Measurements from ENCODE around the gene SH3GL2.

GRCh38 chr9:17751486-17751885, 172.6 kb downstream of the SH3GL2 start:
- TF ChIP-seq, protein P1, sequence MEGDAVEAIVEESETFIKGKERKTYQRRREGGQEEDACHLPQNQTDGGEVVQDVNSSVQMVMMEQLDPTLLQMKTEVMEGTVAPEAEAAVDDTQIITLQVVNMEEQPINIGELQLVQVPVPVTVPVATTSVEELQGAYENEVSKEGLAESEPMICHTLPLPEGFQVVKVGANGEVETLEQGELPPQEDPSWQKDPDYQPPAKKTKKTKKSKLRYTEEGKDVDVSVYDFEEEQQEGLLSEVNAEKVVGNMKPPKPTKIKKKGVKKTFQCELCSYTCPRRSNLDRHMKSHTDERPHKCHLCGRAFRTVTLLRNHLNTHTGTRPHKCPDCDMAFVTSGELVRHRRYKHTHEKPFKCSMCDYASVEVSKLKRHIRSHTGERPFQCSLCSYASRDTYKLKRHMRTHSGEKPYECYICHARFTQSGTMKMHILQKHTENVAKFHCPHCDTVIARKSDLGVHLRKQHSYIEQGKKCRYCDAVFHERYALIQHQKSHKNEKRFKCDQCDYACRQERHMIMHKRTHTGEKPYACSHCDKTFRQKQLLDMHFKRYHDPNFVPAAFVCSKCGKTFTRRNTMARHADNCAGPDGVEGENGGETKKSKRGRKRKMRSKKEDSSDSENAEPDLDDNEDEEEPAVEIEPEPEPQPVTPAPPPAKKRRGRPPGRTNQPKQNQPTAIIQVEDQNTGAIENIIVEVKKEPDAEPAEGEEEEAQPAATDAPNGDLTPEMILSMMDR (optimal IDR thresholded peaks at IDR 0.05 in 1 of 3, IDR thresholded peaks at IDR 0.05 in 1 of 3, conservative IDR thresholded peaks at IDR 0.05 in 1 of 3; ENCODE audit: extremely low read depth in 1 of 3, insufficient read depth in 2 of 3, low read length in 3 of 3) = no peak
- no peak for TF ChIP-seq EZH2 (IDR thresholded peaks at IDR 0.05; ENCODE audit: low read length)
